ENCODE measurements around the gene CPLX4.
"Not testable (repeated sequence)": the region's sequence is repeated elsewhere in the genome, so short reads cannot be mapped to it uniquely, and the experiment has no call there.

The CPLX4 gene

DNA sequence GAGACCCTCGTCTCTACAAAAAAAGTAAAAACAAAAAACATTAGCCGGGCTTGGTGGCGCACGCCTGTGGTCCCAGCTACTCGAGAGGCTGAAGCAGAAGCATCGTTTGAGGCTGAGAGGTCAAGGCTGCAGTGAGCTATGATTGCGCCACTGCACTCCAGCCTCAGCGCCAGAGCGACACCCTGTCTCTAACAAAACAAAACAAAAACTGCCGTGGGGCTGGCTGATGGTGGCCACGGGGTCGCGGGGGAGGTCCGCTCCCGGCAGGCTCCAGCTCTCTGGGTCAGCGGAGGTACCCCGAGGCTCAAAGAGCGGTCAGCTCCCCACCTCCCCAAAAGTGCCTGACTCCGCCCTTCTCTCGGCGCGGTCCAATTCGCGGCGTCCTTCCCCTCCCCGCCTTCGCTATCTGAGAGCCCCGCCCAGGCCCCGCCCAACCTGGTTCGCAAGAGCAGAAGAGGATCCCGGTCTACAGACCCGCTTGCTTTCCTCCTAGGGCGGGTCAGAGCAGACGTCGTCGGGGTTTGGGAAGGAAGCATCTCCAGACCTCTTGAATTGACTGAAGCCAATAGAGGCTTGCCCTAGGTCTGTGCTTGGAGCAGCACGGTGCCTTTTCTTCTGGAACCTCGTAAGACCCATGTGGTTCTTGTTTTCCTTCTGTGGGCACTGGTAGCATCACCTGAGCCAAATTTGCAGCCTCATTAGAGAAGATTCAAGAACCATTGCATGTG lies 53.0 kb downstream of the CPLX4 start:
- Histone ChIP-seq H3K27me3 (ENCODE audit: control insufficient read depth, insufficient read depth, low read length) (peaks cover 67% of the 10 kb centered on the region), H3K27ac (ENCODE audit: low read length) (no peak overlapping the region), H3K4me3 (ENCODE audit: low read length) (peak overlapping the region; percentile 31; the same call in 1 of the 2 replicates), H3K4me1 (ENCODE audit: control insufficient read depth, insufficient read depth, low read length) (peaks cover 3% of the 10 kb centered on the region; the same call in 1 of the 2 replicates), H3K36me3 (ENCODE audit: control insufficient read depth, insufficient read depth, low read length) (no peaks in the 10 kb centered on the region), H3K9me3 (ENCODE audit: control insufficient read depth, insufficient read depth, low read length) (no peaks in the 10 kb centered on the region)
- DNase-seq (ENCODE audit: low read depth, low spot score): no peak
- WGBS (ENCODE audit: insufficient coverage, insufficient read length): no CpG with 5 or more reads among the region's 38 CpGs

DNA sequence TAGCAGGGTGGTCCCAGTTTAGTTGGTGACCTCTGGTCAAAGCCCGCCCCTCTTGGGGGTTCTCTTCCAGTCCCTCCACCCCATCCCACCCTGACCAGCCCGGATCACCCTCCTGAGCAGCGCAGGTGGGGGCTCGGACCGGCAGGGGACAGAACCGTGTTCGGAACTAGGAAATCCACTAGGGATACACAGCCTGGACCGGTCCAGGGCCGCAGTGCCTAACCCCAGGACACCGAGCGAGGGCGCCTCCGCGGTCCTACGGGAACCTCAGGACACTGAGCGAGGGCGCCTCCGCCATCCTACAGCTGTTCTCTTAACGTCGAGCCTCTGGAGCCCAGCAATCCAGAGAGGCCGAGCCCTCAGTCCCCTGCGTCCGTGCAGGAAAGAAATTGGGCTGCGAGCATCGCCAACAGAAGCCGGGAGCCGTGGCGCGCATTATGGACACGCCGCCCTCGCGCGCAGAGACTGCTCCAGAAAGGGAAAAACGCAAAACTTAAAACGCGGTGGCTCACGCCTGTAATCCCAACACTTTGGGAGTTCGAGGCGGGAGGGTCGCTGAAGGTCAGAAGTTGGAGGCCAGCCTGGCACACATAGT lies 53.7 kb downstream of the CPLX4 start:
- Histone ChIP-seq H3K4me1 (ENCODE audit: control insufficient read depth, insufficient read depth, low read length) (peaks cover 3% of the 10 kb centered on the region; the same call in 1 of the 2 replicates), H3K27me3 (ENCODE audit: control insufficient read depth, insufficient read depth, low read length) (peaks cover 63% of the 10 kb centered on the region), H3K9me3 (ENCODE audit: control insufficient read depth, insufficient read depth, low read length) (no peaks in the 10 kb centered on the region), H3K36me3 (ENCODE audit: control insufficient read depth, insufficient read depth, low read length) (no peaks in the 10 kb centered on the region), H3K27ac (ENCODE audit: low read length) (no peak overlapping the region), H3K4me3 (ENCODE audit: low read length) (no peak overlapping the region; the same call in 1 of the 2 replicates)
- WGBS (ENCODE audit: insufficient coverage, insufficient read length): no CpG with 5 or more reads among the region's 41 CpGs
- DNase-seq (ENCODE audit: low read depth, low spot score): no peak

DNA sequence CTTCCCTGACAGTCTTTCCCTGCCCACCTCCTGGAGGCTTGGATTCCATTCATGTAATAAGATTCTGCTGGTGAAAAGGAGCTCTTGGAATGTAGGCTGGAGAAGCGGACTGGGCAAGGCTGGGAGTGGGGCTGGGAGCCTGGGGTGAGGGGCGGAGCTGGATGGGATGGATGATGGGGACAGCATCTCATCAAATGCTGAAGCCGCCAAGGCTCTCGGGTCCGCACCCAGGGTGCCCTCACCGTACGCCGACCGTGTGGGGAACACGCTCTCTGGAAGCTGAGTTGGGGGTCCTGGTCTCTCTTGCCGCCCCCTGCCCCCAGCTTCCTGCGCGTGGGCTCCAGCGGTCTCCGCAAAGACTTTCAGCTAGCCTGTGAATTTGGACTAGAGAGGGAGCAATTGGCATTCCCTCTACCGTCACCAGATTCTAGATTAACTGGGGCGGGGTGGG lies 54.3 kb downstream of the CPLX4 start:
- Histone ChIP-seq H3K27ac (ENCODE audit: low read length) (no peak overlapping the region), H3K9me3 (ENCODE audit: control insufficient read depth, insufficient read depth, low read length) (no peaks in the 10 kb centered on the region), H3K4me3 (ENCODE audit: low read length) (peak overlapping the region; percentile 3; the same call in 1 of the 2 replicates), H3K4me1 (ENCODE audit: control insufficient read depth, insufficient read depth, low read length) (peaks cover 3% of the 10 kb centered on the region; the same call in 1 of the 2 replicates), H3K36me3 (ENCODE audit: control insufficient read depth, insufficient read depth, low read length) (no peaks in the 10 kb centered on the region), H3K27me3 (ENCODE audit: control insufficient read depth, insufficient read depth, low read length) (peaks cover 61% of the 10 kb centered on the region)
- no peak for DNase-seq (ENCODE audit: low read depth, low spot score)
- no CpG with 5 or more reads among the region's 17 CpGs for WGBS (ENCODE audit: insufficient coverage, insufficient read length)

DNA sequence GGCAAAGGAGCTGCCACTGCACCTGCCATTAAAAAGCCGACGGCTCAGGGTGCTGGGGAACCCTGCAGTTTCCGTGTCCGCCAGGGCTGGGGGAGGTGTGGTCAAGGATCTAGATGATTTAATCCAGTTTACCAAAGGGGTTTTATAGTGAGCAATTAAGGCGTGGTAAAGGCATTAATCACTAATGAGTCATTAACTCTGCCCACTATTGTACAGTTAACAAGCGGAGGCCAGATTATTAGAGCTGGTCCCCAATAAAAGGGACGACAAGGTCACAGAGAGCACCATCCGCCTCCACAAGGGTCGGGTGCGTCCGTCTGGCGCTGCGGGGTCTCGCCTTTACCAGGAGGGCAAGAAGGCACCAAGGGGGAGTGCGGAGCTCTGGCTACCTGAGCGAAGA lies 54.8 kb downstream of the CPLX4 start:
- WGBS (ENCODE audit: insufficient coverage, insufficient read length): no CpG with 5 or more reads among the region's 16 CpGs
- peaks cover 3% of the 10 kb centered on the region; the same call in 1 of the 2 replicates for H3K4me1 ChIP-seq (ENCODE audit: control insufficient read depth, insufficient read depth, low read length)
- peaks cover 59% of the 10 kb centered on the region for H3K27me3 ChIP-seq (ENCODE audit: control insufficient read depth, insufficient read depth, low read length)
- H3K9me3 ChIP-seq (ENCODE audit: control insufficient read depth, insufficient read depth, low read length): no peaks in the 10 kb centered on the region
- no peaks in the 10 kb centered on the region for H3K36me3 ChIP-seq (ENCODE audit: control insufficient read depth, insufficient read depth, low read length)
- H3K4me3 ChIP-seq (ENCODE audit: low read length): no peak overlapping the region
- DNase-seq (ENCODE audit: low read depth, low spot score): no peak
- no peak overlapping the region for H3K27ac ChIP-seq (ENCODE audit: low read length)

DNA sequence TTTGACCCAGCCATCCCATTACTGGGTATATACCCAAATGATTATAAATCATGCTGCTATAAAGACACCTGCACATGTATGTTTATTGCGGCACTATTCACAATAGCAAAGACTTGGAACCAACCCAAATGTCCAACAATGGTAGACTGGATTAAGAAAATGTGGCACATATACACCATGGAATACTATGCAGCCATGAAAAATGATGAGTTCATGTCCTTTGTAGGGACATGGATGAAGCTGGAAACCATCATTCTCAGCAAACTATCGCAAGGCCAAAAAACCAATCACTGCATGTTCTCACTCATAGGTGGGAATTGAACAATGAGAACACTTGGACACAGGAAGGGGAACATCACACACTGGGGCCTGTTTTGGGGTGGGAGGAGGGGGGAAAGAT lies 56.2 kb downstream of the CPLX4 start:
- no CpG with 5 or more reads among the region's 2 CpGs for WGBS (ENCODE audit: insufficient coverage, insufficient read length)
- not testable (repeated sequence) for H3K4me3 ChIP-seq (ENCODE audit: low read length); H3K4me1 ChIP-seq (ENCODE audit: control insufficient read depth, insufficient read depth, low read length); H3K9me3 ChIP-seq (ENCODE audit: control insufficient read depth, insufficient read depth, low read length); DNase-seq (ENCODE audit: low read depth, low spot score); H3K36me3 ChIP-seq (ENCODE audit: control insufficient read depth, insufficient read depth, low read length); H3K27ac ChIP-seq (ENCODE audit: low read length)
- H3K27me3 ChIP-seq (ENCODE audit: control insufficient read depth, insufficient read depth, low read length): peaks cover 44% of the 10 kb centered on the region

DNA sequence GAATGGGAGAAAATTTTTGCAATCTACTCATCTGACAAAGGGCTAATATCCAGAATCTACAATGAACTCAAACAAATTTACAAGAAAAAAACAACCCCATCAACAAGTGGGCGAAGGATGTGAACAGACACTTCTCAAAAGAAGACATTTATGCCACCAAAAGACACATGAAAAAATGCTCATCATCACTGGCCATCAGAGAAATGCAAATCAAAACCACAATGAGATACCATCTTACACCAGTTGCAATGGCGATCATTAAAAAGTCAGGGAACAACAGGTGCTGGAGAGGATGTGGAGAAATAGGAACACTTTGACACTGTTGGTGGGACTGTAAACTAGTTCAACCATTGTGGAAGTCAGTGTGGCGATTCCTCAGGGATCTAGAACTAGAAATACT lies 56.6 kb downstream of the CPLX4 start:
- not testable (repeated sequence) for H3K36me3 ChIP-seq (ENCODE audit: control insufficient read depth, insufficient read depth, low read length); DNase-seq (ENCODE audit: low read depth, low spot score); H3K4me3 ChIP-seq (ENCODE audit: low read length); H3K9me3 ChIP-seq (ENCODE audit: control insufficient read depth, insufficient read depth, low read length); H3K27ac ChIP-seq (ENCODE audit: low read length); H3K4me1 ChIP-seq (ENCODE audit: control insufficient read depth, insufficient read depth, low read length)
- peaks cover 40% of the 10 kb centered on the region for H3K27me3 ChIP-seq (ENCODE audit: control insufficient read depth, insufficient read depth, low read length)
- no CpG with 5 or more reads among the region's 3 CpGs for WGBS (ENCODE audit: insufficient coverage, insufficient read length)

DNA sequence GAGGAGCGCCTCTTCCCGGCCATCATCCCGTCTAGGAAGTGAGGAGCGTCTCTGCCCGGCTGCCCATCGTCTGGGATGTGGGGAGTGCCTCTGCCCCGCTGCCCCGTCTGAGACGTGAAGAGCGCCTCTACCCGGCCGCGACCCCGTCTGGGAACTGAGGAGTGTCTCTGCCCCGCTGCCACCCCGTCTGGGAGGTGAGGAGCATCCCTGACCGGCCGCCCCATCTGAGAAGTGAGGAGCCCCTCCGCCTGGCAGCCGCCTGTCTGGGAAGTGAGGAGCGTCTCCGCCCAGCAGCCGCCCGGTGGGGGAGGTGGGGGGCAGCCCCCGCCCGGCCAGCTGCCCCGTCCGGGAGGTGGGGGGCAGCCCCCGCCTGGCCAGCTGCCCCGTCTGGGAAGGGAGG lies 63.0 kb downstream of the CPLX4 start:
- not testable (repeated sequence) for H3K27me3 ChIP-seq (ENCODE audit: control insufficient read depth, insufficient read depth, low read length); DNase-seq (ENCODE audit: low read depth, low spot score); H3K4me3 ChIP-seq (ENCODE audit: low read length); H3K4me1 ChIP-seq (ENCODE audit: control insufficient read depth, insufficient read depth, low read length); H3K9me3 ChIP-seq (ENCODE audit: control insufficient read depth, insufficient read depth, low read length); H3K36me3 ChIP-seq (ENCODE audit: control insufficient read depth, insufficient read depth, low read length); H3K27ac ChIP-seq (ENCODE audit: low read length)
- whole genome bisulfite sequencing (ENCODE audit: insufficient coverage, insufficient read length): no CpG with 5 or more reads among the region's 30 CpGs

DNA sequence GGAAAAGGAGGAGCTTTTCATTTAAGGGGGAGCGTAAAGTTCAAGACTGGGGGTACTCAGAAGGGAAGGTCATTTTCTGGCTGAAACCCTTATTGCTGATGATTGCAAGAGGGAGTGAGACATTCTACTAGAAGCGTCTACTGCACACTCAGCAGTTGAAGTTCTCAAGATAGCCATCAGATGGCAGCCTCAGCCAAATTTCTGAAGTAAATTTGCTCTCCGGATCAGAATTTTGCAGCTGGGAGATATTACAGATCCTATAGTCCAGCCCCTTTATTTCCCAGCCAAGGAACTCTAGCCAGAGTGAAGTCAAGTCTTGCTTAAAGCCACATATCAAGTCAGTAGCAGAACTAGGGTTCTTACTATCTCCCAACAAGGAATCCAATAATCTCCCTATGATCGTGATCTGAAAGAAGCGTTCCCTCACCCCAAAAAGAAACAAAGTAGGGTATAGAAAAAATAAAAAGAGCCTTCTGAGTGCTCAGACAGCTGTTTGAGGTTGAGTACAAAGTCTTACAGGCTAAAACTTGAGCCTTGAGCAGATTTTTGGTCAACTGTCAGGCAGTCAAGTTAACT lies 69.2 kb downstream of the CPLX4 start:
- no peaks in the 10 kb centered on the region for H3K4me1 ChIP-seq (ENCODE audit: control insufficient read depth, insufficient read depth, low read length)
- no CpG with 5 or more reads among the region's 5 CpGs for WGBS (ENCODE audit: insufficient coverage, insufficient read length)
- H3K27me3 ChIP-seq (ENCODE audit: control insufficient read depth, insufficient read depth, low read length): no peaks in the 10 kb centered on the region; the same call in 1 of the 2 replicates
- no peak overlapping the region for H3K27ac ChIP-seq (ENCODE audit: low read length)
- H3K9me3 ChIP-seq (ENCODE audit: control insufficient read depth, insufficient read depth, low read length): no peaks in the 10 kb centered on the region
- no peak for DNase-seq (ENCODE audit: low read depth, low spot score)
- no peak overlapping the region for H3K4me3 ChIP-seq (ENCODE audit: low read length)
- H3K36me3 ChIP-seq (ENCODE audit: control insufficient read depth, insufficient read depth, low read length): no peaks in the 10 kb centered on the region

DNA sequence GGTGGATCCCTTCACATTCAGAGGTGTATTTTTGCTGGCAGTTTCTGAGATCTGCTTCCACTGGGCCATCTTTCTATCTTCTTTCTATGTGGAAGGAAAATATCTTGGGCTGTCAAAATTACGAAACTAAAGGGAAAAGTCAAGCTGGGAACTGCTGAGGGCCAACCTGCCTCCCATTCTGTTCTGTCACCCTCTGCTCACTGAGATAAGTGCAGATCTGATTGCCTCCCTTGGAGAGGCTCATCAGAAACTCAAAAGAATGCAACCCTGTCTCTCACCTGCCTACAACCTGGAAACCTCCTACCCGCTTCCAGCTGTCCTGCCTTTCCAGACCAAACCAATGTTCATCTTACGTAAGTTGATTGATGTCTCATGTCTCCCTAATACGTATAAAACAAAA lies 71.7 kb downstream of the CPLX4 start:
- Histone ChIP-seq H3K4me3 (ENCODE audit: low read length) (no peak overlapping the region), H3K27ac (ENCODE audit: low read length) (no peak overlapping the region), H3K9me3 (ENCODE audit: control insufficient read depth, insufficient read depth, low read length) (no peaks in the 10 kb centered on the region), H3K4me1 (ENCODE audit: control insufficient read depth, insufficient read depth, low read length) (no peaks in the 10 kb centered on the region), H3K36me3 (ENCODE audit: control insufficient read depth, insufficient read depth, low read length) (no peaks in the 10 kb centered on the region), H3K27me3 (ENCODE audit: control insufficient read depth, insufficient read depth, low read length) (no peaks in the 10 kb centered on the region; the same call in 1 of the 2 replicates)
- no CpG with 5 or more reads among the region's 4 CpGs for WGBS (ENCODE audit: insufficient coverage, insufficient read length)
- DNase-seq (ENCODE audit: low read depth, low spot score): no peak

All from iPS DF 6.9 (cell line).